Natural killer cell (primary cell): Measurements from ENCODE around the gene OR4B1. TPM values are rescaled to one million over a fixed set of nuclear protein-coding genes. Genes with fewer than 3 reads are reported as not detected.

ENCODE experiments used
- ATAC-seq, 3 donors: fragments of 150-1000 bp in 2 of 3; fragments of 200-7000 bp in 1 of 3; cut with Tn5 transposase; 1 replicate in 1 of 3; 2 replicates in 2 of 3; pipeline ENCODE4 v1.10.0; 2021; ENCODE audit warnings: mild to moderate bottlenecking in 2 of 3, moderate library complexity in 2 of 3
- DNase-seq, 2 donors: peaks; one replicate each; pipeline versions ENCODE4 v3.0.0 to v3.0.0-alpha.2; 2013 to 2021; ENCODE audit warnings: mixed read lengths in 1 of 2
- H3K27ac ChIP-seq: one replicate; pipeline ENCODE4 v1.5.1; 2013; ENCODE audit warnings: mild to moderate bottlenecking, low read length
- H3K27me3 ChIP-seq: one replicate; pipeline ENCODE4 v1.6.1; 2013; ENCODE audit warnings: low read length; ENCODE audit not compliant: control insufficient read depth, insufficient read depth
- H3K36me3 ChIP-seq: one replicate; pipeline ENCODE4 v1.6.1; 2013; ENCODE audit warnings: low read length; ENCODE audit not compliant: control insufficient read depth, insufficient read depth
- H3K4me1 ChIP-seq: one replicate; pipeline ENCODE4 v1.6.1; 2013; ENCODE audit warnings: low read length; ENCODE audit not compliant: control insufficient read depth, insufficient read depth
- H3K4me3 ChIP-seq: one replicate; pipeline ENCODE4 v1.5.1; 2013; ENCODE audit warnings: low read length
- H3K9me3 ChIP-seq: one replicate; pipeline ENCODE4 v1.6.1; 2013; ENCODE audit warnings: low read length; ENCODE audit not compliant: control insufficient read depth, insufficient read depth
- H3K27ac Mint-ChIP-seq, 2 donors: one replicate each; pipeline ENCODE4 v1.8.0; 2022; ENCODE audit warnings: mild to moderate bottlenecking in 2 of 2, mixed read lengths in 2 of 2, moderate library complexity in 1 of 2
- H3K27me3 Mint-ChIP-seq, 2 donors: one replicate each; pipeline ENCODE4 v1.8.0; 2022; ENCODE audit warnings: low read depth in 2 of 2, mixed read lengths in 2 of 2
- H3K36me3 Mint-ChIP-seq: one replicate; pipeline ENCODE4 v1.8.0; 2022; ENCODE audit warnings: mixed read lengths
- H3K4me1 Mint-ChIP-seq, 2 donors: one replicate each; pipeline ENCODE4 v1.8.0; 2022; ENCODE audit warnings: mixed read lengths in 2 of 2
- H3K4me3 Mint-ChIP-seq: one replicate; pipeline ENCODE4 v1.8.0; 2022; ENCODE audit warnings: mild to moderate bottlenecking, moderate library complexity, mixed read lengths
- H3K9me3 Mint-ChIP-seq, 2 donors: one replicate each; pipeline ENCODE4 v1.8.0; 2022; ENCODE audit warnings: mixed read lengths in 2 of 2
- WGBS: methylation state at CpG from one replicate; pipeline ENCODE4 v1.1.7; 2013; ENCODE audit warnings: missing lambda C conversion rate; ENCODE audit not compliant: insufficient coverage; 5-methylcytosine and 5-hydroxymethylcytosine counted together
- intact Hi-C: fragments of 100-400 bp; cut with micrococcal nuclease; formaldehyde crosslinking; loops from one replicate; pipeline ENCODE4 v1.14.2; 2022
- total RNA-seq, 4 donors: library from RNA; stranded (reverse); fragments of 120-200 nt in 1 of 4; gene quantifications; one replicate each; pipeline versions ENCODE4 v1.2.3 to v1.2.4, GENCODE V29; 2013 to 2022
- TF ChIP-seq, protein P1 (sequence below): fragments of 200-600 bp; IDR thresholded peaks from one replicate; pipeline ENCODE4 v1.8.0; 2022; ENCODE audit warnings: antibody characterized with exemption

The OR4B1 gene
- total RNA-seq, 3 donors from 2014 or later (not counting 1 experiment from before 2014, with no cell fraction given), result not detected

DNA sequence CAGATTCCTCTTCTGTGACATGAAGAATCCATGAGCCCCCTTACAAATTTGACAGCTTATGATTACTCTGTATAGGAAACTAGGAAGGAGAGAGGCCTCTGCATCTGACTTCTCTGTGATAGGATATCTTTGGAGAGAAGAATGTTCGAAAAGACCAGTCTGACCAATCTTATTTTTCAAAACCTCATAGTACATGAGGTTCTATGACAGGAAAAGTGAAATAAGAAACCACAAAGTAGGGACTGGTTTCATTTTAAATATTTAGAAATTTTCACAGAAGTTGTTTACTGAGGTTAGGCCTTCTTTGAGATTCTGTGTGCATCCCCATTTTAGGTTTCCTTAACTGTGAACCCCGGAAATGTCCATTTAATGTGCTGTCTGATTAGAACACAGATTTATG is 45.0 kb downstream of the OR4B1 start:
- no peak overlapping the region for H3K27ac ChIP-seq
- no peak for DNase-seq
- no peaks in the 10 kb centered on the region for H3K9me3 ChIP-seq
- peaks cover 8 to 18% of the 10 kb centered on the region in 2 donors for H3K27me3 Mint-ChIP-seq
- no peaks in the 10 kb centered on the region for H3K9me3 Mint-ChIP-seq
- H3K27ac Mint-ChIP-seq, result no peak overlapping the region
- peaks cover 4% of the 10 kb centered on the region for H3K27me3 ChIP-seq
- H3K36me3 Mint-ChIP-seq, result no peaks in the 10 kb centered on the region
- TF ChIP-seq, protein P1, sequence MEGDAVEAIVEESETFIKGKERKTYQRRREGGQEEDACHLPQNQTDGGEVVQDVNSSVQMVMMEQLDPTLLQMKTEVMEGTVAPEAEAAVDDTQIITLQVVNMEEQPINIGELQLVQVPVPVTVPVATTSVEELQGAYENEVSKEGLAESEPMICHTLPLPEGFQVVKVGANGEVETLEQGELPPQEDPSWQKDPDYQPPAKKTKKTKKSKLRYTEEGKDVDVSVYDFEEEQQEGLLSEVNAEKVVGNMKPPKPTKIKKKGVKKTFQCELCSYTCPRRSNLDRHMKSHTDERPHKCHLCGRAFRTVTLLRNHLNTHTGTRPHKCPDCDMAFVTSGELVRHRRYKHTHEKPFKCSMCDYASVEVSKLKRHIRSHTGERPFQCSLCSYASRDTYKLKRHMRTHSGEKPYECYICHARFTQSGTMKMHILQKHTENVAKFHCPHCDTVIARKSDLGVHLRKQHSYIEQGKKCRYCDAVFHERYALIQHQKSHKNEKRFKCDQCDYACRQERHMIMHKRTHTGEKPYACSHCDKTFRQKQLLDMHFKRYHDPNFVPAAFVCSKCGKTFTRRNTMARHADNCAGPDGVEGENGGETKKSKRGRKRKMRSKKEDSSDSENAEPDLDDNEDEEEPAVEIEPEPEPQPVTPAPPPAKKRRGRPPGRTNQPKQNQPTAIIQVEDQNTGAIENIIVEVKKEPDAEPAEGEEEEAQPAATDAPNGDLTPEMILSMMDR, result no peak
- no peaks in the 10 kb centered on the region for H3K4me1 Mint-ChIP-seq
- no peak overlapping the region for H3K4me3 Mint-ChIP-seq
- intact Hi-C loops, result no loop called here
- H3K36me3 ChIP-seq, result no peaks in the 10 kb centered on the region
- H3K4me1 ChIP-seq, result no peaks in the 10 kb centered on the region
- WGBS, result 78% methylated on average over 1 of the region's 2 CpGs
- H3K4me3 ChIP-seq, result no peak overlapping the region
- no peak for ATAC-seq

- ATAC-seq (no peak), DNase-seq (no peak)
- H3K9me3 Mint-ChIP-seq, result no peaks in the 10 kb centered on the region
- Histone ChIP-seq H3K9me3 (no peaks in the 10 kb centered on the region), H3K27me3 (no peaks in the 10 kb centered on the region), H3K36me3 (no peaks in the 10 kb centered on the region), H3K27ac (no peak within 1 kb of the TSS), H3K4me3 (no peak within 1 kb of the TSS), H3K4me1 (no peaks in the 10 kb centered on the region)
- peaks cover 5 to 7% of the 10 kb centered on the region in 2 donors for H3K27me3 Mint-ChIP-seq
- 41% methylated on average over 3 of the region's 3 CpGs for WGBS
- H3K27ac Mint-ChIP-seq, result no peak within 1 kb of the TSS
- no peaks in the 10 kb centered on the region for H3K36me3 Mint-ChIP-seq
- H3K4me3 Mint-ChIP-seq, result no peak within 1 kb of the TSS
- TF ChIP-seq, protein P1, result no peak
- H3K4me1 Mint-ChIP-seq, result no peaks in the 10 kb centered on the region
- intact Hi-C loops, result no loop called here
These were observed 46.9 kb downstream of the OR4B1 start, which contains the start of gene OR4X1 for GRCh38 chr11:48263423-48263911. Gene OR4X1 (plus strand): TSS chr11:48263861. CDS start chr11:48263861, 0 bp downstream.

Other genes with a start within 250 kb of the OR4B1 start
- 100 to 1,000 TPM; 110 to 127 (median 111) TPM for gene PTPRJ, start 236.3 kb upstream of the OR4B1 start, total RNA-seq
- gene OR4X2, start 28.3 kb downstream of the OR4B1 start, total RNA-seq, result not detected
- not detected for gene OR4X1, start 47.1 kb downstream of the OR4B1 start, total RNA-seq
- not detected for gene OR4S1, start 89.4 kb downstream of the OR4B1 start, total RNA-seq
- gene OR4C3, start 108.1 kb downstream of the OR4B1 start, total RNA-seq, result not detected
- not detected for gene OR4C5, start 149.7 kb downstream of the OR4B1 start, total RNA-seq